HG03159 (cell line): ENCODE measurements around the gene ZNF316.

ENCODE experiments used
- ATAC-seq: cut with Tn5 transposase; IDR thresholded peaks from one replicate; pipeline ENCODE4 v1.9.1; 2021; ENCODE audit warnings: mild to moderate bottlenecking, moderate library complexity; ENCODE audit not compliant: unreplicated experiment

Gene ZNF316

GRCh38 chr7:6680146-6680545 lies 43.0 kb downstream of the ZNF316 start:
- ATAC-seq, result no peak

- no peak for ATAC-seq
These were observed 54.0 kb downstream of the ZNF316 start for GRCh38 chr7:6691103-6691502.

GRCh38 chr7:6691609-6692106 lies 54.5 kb downstream of the ZNF316 start:
- no peak for ATAC-seq

GRCh38 chr7:6700793-6701192 lies 63.7 kb downstream of the ZNF316 start:
- no peak for ATAC-seq

GRCh38 chr7:6701860-6702259 lies 64.7 kb downstream of the ZNF316 start:
- ATAC-seq, result no peak
